GM10847 (cell line): ENCODE measurements around the gene NEK1.

Experiments
- POLR2A ChIP-seq: IDR thresholded peaks from 2 replicates; pipeline ENCODE4 v1.6.1; 2011; ENCODE audit not compliant: insufficient read length; ENCODE audit errors: extremely low read depth

Gene NEK1, protein sequence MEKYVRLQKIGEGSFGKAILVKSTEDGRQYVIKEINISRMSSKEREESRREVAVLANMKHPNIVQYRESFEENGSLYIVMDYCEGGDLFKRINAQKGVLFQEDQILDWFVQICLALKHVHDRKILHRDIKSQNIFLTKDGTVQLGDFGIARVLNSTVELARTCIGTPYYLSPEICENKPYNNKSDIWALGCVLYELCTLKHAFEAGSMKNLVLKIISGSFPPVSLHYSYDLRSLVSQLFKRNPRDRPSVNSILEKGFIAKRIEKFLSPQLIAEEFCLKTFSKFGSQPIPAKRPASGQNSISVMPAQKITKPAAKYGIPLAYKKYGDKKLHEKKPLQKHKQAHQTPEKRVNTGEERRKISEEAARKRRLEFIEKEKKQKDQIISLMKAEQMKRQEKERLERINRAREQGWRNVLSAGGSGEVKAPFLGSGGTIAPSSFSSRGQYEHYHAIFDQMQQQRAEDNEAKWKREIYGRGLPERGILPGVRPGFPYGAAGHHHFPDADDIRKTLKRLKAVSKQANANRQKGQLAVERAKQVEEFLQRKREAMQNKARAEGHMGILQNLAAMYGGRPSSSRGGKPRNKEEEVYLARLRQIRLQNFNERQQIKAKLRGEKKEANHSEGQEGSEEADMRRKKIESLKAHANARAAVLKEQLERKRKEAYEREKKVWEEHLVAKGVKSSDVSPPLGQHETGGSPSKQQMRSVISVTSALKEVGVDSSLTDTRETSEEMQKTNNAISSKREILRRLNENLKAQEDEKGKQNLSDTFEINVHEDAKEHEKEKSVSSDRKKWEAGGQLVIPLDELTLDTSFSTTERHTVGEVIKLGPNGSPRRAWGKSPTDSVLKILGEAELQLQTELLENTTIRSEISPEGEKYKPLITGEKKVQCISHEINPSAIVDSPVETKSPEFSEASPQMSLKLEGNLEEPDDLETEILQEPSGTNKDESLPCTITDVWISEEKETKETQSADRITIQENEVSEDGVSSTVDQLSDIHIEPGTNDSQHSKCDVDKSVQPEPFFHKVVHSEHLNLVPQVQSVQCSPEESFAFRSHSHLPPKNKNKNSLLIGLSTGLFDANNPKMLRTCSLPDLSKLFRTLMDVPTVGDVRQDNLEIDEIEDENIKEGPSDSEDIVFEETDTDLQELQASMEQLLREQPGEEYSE (N-terminal part only)

DNA sequence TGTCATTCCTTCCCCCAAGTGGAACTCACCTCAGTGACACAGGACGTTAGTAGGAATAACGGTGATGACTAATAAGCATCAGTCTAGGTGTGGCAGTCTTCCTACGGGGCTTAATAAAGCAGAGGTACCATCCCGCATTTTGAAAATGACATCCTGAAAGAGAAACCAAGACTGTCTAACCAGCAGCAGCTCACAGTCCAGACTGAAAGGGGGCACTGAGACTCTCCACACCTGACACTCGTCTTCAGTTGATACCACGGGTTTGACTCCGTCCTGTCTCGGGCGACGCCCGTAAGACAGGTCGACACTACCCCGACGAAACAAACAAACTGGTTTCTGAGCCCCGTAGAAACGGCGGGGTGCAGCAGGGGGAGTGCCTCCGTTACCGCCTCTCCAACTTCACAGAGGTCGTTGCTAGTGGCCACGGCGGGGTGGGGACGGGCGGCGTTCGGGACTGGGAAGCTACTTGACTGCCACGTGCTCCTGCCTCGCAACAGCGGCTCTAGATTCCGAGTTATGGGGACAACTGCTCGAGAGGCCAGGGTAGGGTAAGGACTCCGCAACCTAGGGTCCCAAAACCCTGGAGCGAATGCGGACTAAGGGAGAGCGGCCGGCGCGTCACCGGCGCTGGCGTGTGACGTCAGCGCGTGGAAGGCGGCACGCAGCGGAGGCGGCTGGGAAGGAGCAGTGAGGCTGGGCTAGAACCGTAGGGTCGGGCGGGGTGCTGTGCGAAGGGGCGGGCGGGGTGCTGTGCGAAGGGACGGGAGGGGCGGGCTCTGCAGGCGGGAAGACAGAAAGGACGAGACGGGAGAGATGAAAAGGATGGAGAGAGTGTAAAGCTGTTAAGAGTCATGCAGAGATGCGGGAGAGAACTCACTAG lies at the start of gene NEK1:
TSS of gene NEK1 (minus strand) at position 593 of the 880 bp plus-strand sequence. CDS start 9,953 bp downstream, outside the sequence.
- TF ChIP-seq POLR2A, result peak; percentile 95

DNA sequence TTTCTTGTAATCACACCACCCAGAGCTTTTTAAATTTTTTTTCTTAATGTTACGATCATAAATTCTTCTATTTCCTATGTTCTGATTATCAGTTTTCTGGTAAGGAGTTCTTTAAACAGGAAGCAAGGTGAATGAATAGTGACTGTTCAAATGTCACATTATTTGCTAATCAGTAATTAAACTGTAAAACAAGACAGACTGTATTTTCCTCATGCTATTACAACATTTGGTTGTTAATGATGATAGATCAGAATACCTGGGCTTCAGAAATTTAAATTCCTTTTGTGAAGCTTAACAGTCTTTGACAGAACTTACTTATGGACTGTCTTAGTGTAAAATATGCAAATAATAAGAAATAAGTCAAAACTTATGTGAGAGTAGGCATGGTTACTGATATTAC lies 49.4 kb upstream of the NEK1 start:
- TF ChIP-seq POLR2A, result no peak

- no peak for TF ChIP-seq POLR2A
Observed at GRCh38 chr4:169660929-169661328, 48.5 kb upstream of the NEK1 start.

- TF ChIP-seq POLR2A, result no peak
Observed at GRCh38 chr4:169659716-169660670, 47.6 kb upstream of the NEK1 start.

GRCh38 chr4:169658975-169659715 lies 46.8 kb upstream of the NEK1 start:
- TF ChIP-seq POLR2A, result no peak

GRCh38 chr4:169658196-169658595 lies 45.8 kb upstream of the NEK1 start:
- no peak for TF ChIP-seq POLR2A

GRCh38 chr4:169657470-169658107 lies 45.2 kb upstream of the NEK1 start:
- TF ChIP-seq POLR2A, result no peak

DNA sequence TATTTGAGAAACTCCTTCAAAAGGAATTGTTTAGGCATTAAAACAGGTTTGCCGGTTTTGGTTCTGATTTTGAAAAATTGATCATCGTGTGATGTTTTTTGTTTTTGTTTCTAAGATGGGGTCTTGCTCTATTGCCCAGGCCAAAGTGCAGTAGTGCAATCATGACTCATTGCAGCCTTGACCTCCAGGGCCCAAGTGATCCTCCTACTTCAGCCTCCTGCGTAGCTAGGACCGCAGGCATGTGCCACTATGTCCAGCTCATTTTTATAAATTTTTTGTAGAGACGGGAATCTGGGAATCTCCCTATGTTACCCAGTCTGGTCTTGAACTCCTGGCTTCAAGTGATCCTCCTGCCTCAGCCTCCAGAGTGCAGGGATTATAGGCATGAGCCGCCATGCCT lies 43.0 kb upstream of the NEK1 start:
- no peak for TF ChIP-seq POLR2A

- no peak for TF ChIP-seq POLR2A
Observed at GRCh38 chr4:169652535-169652934, 40.2 kb upstream of the NEK1 start.

DNA sequence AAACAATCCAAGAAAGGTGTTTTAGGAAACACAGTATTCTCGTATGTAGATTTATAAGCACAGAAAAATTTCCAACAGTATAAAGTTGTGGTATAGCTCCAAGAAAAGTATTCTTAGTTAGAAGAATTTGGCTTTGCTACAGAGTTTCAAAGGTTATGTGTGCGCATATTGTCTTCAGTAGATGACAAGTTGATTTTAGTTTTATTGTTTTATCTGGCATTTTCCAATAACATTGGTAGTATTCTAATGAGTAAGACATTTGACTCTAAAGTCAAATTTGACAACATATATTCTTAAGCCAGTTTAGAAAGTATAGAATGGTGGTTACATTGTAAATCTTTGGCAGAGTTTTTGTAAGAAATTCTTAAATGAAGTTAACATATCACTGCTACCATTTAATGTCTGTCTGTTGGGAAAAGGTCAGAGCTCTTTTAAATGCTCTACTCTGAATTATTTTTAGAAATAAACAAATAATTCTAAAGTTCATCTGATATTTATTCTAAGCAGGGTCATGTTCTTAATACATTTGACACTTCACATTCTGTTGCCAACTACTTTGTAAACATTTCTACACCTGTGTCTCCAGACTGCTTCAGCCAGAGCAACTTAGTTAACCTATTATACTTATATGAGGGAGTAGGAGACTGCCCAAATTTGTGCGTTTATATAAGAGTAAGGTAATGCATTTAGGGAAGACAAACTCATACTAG lies 38.0 kb upstream of the NEK1 start:
- no peak for TF ChIP-seq POLR2A

DNA sequence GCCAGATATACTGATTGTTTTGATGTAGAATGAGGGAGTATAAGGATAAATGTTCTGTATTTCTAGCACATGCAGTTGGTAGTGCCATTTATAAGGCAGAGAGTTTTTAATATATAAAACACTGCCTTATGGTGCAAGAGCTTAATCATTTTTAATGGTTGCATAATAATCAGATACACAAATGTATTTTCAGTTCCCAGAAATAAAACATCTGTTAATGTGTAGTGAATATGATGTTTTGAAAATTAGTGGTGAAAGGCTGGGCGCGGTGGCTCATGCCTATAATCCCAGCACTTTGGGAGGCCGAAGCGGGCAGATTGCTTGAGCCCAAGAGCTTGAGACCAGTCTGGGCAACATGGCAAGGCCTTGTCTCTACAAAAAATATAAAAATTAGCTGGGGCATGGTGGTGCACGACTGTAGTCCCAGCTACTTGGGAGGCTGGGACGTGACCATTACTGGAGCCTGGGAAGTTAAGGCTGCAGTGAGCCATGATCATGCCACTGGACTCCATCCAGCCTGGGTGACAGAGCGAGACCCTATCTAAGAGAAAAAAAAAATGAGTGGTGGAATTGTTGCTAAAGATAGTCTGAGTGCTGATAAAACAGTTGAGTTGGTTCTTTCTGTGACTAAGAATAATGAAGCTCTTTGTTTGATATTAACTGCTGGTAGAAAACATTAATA lies 37.3 kb upstream of the NEK1 start:
- TF ChIP-seq POLR2A, result no peak
